Fibroblast of lung (primary cell): ENCODE data around the gene SLFN12L.

Experiments
- CTCF ChIP-seq, 2 donors: IDR thresholded peaks in 1 of 2; conservative IDR thresholded peaks in 1 of 2; 1 replicate in 1 of 2; 2 replicates in 1 of 2; pipeline ENCODE4 v1.5.1; 2011 to 2012; ENCODE audit warnings: low read length in 2 of 2, control low read depth in 1 of 2, inconsistent platforms in 1 of 2, low read depth in 1 of 2, mild to moderate bottlenecking in 1 of 2
- EZH2 ChIP-seq: IDR thresholded peaks from 2 replicates; pipeline ENCODE4 v1.5.1; 2012; ENCODE audit warnings: low read length, control low read depth, mild to moderate bottlenecking; ENCODE audit errors: missing control alignments

- TF ChIP-seq CTCF (conservative IDR thresholded peaks at IDR 0.05 in 1 of 2, IDR thresholded peaks at IDR 0.05 in 1 of 2; ENCODE audit: low read depth in 1 of 2, low read length in 2 of 2) (no peak), EZH2 (no peak)
Measured at GRCh38 chr17:35584061-35584460, 46.6 kb upstream of the SLFN12L start.
